Tongue (tissue), 2 donors: ENCODE data around the gene SEC14L2. TPM values are rescaled to one million over a fixed set of nuclear protein-coding genes. Genes with fewer than 3 reads are reported as not detected.

ENCODE experiments used
- DNase-seq: peaks from one replicate; pipeline ENCODE4 v3.0.0-alpha.2; 2015
- total RNA-seq: library from RNA; depleted of rRNA; stranded (reverse); fragments of >200 nt; gene quantifications from one replicate; pipeline ENCODE4 v1.2.3, GENCODE V29; 2014

The SEC14L2 gene
- total RNA-seq, 1 donor from 2014 or later = 1.8 TPM

DNA sequence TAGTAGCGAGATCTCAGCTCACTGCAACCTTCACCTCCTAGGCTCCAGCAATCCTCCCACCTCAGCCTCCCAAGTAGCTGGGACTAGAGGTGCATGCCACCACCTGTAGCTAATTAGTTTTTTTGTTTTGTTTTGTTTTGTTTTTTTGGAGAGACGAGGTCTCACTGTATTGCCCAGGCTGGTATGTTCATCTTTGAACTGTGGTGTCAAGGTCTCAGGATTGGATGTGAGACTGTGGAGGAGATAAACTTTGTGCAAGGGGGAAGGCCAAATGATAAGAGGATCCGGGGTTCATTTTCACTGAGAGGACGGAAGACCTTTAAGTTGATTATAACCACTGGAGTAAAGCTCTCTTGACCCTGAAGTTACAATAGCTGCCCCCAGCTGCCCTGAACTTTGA is 8.9 kb downstream of the SEC14L2 start:
- no peak for DNase-seq

DNA sequence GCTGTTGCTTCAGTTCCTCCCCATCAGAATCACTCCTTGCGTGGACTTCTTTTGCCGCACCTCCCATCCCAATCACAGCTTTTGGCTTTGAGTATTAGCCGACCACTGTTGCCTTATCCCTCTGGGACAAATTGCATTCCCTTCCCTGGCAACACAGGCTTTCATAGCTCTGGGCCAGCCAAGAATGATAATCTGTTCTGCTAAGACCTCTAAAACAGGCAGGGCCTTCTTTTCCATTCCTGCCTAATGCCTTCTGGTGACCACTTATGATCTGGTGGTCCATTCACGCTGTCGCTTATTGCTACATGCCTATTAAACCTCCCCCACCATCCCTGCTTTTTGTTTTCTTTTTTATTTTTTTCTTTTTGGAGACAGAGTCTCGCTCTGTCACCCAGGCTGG is 9.6 kb downstream of the SEC14L2 start:
- no peak for DNase-seq

DNA sequence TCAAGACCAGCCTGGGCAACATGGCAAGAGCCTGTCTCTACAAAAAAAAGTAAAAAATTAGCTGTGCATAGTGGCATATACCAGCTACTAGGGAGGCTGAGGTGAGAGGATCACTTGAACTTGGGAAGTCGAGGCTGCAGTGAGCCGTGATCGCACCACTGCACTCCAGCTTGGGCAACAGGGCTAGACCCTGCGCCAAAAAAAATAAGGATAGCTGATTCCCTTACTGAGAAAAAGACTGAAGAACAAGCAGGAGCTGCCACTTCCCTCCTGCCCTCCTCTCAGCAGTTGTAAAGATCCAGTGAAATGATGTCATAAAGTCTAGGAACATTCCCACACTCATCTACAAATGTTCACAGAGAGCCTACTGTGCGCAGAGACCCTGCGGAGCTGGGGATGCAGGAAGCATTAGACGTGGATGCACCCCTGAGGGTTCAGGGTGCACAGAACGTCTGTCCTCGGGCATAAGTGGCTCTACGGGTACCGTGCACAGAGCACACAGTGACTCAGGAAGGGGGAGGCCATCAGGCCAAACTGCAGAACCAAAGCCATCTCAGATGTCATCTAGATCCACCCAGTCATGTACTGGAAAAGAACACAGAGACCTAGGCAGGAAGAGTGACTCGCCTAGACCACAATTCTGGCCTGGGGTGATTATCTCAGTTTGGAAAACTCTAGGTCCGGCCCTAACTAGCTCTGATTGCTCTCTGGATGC is 11.7 kb downstream of the SEC14L2 start:
- no peak for DNase-seq

DNA sequence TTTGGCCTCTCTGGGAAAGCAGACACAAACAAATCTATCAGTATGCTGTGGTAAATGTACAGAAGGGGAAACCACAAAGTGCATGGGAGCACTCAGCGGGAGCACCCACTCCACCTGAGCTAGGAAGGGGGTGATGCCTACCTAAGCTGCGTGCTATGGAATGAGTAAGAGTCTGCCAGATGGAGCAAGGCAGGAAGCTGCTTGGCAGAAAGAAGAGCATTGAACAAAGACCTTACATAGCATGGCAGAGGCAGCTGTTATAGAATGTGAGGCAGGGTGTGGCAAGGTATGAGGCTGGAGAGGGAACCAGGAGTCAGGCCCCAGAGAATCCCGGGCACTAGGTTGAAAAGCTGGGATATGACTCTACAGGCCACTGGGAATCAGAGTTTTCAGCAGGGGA is 15.0 kb downstream of the SEC14L2 start:
- DNase-seq = no peak

DNA sequence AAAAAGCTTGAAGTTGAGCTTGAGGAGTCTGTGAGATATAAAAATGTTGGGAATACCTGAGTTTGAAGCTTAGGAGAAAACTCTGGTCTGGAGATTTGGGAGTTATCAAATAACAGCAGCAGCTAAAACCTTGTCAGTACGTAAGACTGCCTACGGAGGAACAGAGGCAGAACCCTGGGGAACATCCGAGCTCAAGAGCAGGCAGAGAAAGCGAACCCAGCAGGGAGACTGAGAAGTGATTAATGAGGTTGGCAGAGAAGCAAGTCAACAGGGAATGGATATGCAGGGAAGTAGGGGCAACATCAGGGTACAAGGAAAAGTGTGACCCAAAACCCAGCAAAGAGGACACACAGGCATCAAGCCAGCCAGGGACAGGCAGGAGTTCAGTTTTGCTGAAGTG is 16.2 kb downstream of the SEC14L2 start:
- DNase-seq = no peak

DNA sequence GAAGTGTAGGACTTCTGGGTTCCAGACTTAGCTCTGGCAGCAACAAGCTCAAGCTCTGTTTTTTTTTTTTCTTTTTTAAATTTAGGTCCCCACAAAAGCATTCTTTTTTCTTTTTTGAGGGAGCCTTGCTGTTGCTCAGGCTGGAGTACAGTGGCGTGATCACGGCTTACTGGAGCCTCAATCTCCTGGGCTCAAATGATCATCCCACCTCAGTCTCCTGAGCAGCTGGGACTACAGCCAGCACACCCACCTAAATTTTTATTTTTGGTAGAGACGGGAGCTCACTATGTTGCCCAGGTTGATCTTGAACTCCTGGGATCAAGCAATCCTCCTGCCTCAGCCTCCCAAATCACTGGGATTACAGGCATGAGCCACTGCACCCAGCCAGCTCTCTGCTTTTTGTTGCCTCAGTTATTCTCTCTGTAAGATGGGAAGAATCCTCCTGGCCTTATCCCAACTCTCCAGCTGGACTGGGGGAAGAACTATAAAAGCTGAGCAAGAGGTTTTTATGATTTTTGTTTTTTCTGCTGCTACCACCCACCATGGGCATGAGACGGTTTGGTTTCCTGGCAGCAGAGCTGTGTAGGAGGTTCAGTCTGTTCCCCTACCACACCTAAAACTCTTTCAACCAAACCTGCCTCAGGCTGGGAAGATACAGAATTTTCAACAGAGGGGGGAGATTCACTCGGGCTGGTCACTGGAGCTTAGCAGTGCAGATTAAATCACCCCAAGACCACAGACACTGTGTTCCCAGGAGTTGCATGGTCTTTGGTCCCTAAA is 17.1 kb downstream of the SEC14L2 start:
- no peak for DNase-seq

DNA sequence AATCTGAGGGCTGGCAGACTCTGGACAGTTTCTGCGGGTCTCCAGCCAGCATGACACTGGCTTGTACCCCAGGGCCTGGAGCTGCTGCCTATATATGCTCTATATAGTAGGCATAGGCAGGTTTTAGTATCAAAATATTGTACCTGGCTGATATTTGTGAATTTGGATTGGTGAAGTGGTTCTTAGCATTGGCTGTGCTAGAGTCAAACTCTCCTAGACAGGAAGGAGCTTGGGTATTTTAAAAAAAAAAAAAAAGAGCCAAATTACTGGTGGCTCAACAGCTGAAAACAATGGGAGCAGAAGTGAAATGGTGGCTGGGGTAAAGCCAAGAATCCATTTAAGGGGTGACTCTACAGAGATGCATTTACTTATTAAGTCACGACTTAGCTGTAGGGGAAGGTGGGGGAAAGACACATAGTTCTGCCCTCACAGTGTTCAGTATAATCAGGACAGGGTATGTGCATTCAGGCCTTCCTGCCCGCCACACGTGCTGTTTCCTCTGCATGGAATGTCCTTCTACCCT is 17.8 kb downstream of the SEC14L2 start:
- DNase-seq = no peak

DNA sequence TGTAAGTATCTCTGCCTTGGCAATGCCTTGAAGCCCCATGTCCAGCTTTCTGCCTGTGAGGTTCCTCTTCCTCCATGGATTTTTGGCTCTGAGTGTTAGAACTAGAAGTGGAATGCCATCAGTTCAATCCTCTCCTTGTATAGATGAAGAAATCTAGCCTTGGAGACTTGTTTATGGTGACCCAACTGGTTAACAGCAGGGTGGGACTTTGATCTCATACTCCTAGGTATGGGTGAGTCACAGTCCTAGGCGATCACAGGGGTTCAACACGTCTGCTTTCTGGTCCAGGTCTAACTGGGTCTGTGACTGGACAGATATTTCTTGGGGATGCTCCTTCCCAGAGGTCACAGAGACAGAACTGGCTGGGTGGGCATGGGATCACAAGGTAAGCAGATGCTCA is 19.6 kb downstream of the SEC14L2 start:
- DNase-seq = no peak

DNA sequence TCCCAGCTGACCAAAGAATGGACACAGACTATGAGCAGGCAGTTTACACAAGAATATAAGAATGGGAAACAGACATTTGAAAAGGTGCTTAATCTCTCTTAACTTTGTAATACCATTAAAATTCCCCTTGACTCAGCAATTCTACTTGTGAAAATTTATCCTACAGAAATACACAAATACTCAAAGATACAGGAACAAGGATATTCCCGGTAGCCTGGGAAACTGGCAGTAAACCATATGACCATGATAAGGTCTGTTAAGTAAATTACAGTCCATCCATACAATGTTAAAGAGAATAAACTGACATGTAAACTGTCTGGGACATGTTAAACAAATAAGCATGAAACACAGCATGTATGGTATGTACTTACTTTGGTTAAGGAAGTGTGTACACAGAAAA is 20.0 kb downstream of the SEC14L2 start:
- no peak for DNase-seq

DNA sequence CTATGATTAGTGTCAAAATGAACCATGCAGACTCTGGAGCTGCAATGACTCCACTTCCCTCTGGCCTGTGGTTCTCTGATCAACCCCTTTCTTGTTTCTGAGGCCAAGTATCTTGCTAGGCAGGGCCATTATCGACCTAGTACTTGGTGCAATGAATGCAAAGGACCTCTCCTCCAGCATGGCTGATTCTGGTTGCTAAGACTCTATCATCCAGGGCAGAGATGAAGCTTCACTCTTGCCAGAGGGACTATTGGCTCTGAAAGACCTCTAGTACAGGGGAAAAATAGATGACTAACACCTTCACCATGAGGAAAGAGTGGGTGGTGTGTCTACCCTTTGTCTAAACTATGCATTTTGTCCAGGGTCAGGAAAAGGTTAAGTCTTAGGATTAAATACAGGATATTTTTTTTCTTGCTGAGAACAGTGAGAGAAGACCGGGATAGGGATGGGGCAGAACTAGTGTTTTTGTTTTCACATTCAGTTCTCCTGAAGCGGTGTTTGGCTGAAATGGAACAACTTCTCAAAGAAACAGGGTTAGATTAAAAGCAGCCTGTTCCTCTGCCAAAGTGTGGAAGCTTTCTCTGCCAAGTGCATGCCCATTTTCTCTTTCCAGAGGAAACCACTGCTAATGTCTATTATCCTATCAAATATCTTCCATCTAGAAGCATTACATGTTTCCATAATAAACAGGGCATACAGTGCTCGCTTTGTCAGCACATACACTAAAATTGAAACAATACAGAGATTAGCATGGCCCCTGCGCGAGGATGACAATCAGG is 23.7 kb downstream of the SEC14L2 start:
- no peak for DNase-seq

DNA sequence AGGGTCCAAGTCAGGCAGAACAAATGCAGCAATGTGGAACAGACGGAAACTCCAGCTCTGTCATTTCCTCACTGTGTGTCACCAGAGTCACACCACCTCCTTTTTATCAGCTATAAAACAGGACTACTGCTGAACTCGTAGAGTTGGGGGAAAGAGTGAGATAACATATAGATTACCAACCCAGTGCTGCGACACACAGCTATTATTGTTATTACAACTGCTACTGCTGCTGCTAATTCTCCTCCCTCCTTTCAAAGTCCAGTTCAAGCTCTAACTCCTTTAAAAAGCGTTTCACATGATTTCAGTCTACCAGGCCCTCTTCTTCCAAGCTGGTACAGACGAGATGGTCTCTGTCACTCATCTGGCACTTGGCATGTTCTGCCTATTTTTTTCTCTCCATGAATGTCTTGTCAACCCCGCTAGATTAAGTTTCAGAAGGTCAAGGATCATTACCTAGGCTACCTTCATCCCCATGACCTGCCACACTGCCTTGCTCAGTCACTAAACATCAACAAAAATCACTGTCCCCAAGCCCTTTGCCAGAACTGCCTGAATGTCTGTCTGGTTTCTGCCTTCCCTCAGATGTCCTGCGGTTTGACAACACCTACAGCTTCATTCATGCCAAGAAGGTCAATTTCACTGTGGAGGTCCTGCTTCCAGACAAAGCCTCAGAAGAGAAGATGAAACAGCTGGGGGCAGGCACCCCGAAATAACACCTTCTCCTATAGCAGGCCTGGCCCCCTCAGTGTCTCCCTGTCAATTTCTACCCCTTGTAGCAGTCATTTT is 25.1 kb downstream of the SEC14L2 start:
- no peak for DNase-seq

DNA sequence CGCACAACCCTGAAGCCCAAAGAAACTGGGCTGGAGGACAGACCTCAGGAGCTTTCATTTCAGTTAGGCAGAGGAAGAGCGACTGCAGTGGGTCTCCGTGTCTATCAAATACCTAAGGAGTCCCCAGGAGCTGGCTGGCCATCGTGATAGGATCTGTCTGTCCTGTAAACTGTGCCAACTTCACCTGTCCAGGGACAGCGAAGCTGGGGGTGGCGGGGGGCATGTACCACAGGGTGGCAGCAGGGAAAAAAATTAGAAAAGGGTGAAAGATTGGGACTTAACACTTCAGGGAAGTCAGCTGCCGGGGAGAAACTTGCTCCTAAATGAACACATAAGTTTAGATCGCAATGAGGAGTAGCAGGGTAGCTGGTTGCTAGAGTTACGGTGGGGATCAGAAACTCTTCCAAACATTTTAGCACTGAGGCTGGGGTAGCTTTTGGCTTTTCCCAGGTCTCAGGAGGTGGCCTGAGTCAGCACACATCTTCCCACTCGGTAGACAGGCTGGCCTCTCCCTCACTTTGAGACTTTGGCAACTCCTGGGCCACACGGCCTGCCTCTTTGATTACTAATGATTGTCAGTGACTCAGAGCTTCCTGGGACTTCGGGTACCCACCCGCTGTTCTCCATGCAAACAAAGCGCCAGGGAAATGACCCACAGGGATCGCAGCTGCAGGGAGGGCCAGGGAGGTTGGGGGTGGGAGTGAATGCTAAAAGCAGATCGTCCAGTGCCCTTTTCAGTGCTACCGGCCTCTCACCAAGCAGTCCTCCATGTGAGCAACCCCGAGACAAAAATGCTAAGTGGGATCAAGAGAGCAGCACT is 25.9 kb downstream of the SEC14L2 start:
- DNase-seq = peak; percentile 57

DNA sequence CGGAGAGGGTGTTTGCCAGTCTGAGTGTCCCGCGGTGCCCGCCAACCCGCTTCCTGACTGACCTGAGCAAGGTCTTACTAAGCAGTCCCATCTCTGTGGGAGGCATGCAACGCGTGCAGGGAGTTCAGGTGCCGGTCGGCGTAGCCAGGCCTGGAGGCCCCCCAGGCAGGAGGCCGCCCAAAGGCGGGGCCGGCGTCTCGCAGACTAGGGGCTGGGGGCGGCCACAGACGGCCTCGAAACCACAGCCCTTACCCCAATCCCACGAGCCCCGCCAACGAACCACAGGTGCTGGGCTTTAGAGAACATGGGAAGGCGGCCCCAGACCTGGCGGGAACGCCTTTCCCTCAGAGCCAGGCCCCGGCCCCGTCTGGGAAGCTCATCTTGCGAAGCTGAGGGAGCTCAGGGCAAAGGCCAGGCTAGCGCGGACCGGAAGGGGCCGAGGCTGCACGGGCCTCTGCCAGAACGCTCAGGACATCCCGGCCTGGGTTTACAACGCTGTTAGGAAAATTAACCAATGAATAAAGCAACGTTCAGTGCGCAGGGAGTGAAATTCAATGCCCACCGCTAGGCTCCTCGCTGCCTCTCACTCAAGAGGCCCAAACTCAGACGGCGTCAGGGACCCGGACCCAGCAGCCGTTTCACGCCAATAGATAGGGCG is 26.6 kb downstream of the SEC14L2 start:
- DNase-seq = no peak

DNA sequence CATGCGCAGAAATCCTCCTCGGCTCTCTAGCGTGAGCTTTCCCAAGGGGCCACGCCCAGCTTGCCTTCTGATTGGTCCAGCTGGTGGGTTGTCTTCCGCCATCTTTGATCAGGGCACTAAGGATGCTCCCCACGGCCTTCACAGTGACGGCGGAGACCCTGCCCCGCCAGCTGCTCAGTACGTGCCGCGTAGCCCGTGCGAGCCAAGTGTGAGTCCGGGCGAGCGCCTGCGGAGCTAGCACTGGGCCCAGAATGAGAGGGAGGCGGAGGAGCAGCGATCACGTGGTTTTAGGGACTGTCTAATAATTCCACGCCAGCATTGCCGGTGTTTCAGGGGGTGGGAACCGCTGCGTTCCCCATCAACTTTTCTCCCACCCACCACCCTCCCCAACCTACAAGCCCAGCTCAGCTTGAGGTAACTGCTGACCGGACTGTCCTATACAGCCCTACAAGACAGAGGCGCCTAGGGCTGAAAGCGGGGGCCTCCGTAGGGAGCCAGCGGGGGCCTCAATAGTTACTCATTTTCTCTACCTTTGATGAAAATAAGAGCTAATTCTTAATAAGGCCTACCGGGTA is 27.2 kb downstream of the SEC14L2 start:
- peak; percentile 100 for DNase-seq

DNA sequence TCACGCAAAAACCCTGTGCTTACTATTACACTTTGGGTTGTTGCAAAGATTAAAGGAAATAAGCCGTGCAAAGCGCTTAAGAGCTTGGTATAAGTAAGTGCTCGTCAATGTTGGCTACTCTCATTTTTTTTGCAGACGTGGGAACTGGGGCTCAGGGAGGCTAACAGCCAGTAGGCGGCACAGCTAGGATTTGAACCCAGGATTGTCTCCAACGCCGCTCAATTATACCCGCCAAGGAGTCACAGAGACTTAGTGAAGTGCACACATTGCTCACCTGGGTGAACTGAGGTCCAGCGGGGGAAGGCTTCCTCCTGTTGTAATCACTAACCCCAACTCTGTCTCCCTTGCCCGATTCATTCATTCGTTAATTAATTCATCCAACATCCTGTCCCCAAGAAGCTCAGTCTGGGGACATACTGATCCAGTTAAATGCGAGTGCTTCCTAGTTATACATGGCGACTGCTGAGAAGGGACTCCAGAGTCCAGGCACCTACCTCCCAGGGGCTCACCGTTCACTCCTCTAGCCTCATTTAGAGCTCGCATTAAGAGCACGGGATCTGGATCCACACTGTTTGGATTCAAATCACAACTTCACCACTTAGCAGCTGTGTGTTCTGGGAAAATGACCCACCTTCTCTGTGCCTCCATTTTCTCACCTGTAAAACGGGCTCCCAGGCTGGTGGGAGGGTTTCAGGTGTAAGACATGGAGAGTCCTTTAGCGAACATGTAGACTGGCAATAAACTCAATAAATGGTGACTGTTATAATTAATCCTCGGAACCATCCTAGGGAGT is 27.9 kb downstream of the SEC14L2 start:
- no peak for DNase-seq

DNA sequence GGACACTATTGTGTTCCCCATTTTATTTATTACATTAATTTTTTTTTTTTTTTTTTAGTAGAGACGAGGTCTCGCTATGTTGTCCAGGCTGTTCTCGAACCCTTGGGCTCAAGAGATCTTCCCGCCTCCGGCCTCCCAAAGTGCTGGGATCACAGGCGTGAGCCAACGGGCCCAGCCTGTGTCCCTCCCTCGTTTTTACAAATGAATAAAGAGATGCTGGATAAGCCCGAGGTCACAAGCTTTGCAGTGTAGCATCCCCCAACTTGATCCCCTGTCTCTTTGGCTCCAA is 28.5 kb downstream of the SEC14L2 start:
- no peak for DNase-seq

DNA sequence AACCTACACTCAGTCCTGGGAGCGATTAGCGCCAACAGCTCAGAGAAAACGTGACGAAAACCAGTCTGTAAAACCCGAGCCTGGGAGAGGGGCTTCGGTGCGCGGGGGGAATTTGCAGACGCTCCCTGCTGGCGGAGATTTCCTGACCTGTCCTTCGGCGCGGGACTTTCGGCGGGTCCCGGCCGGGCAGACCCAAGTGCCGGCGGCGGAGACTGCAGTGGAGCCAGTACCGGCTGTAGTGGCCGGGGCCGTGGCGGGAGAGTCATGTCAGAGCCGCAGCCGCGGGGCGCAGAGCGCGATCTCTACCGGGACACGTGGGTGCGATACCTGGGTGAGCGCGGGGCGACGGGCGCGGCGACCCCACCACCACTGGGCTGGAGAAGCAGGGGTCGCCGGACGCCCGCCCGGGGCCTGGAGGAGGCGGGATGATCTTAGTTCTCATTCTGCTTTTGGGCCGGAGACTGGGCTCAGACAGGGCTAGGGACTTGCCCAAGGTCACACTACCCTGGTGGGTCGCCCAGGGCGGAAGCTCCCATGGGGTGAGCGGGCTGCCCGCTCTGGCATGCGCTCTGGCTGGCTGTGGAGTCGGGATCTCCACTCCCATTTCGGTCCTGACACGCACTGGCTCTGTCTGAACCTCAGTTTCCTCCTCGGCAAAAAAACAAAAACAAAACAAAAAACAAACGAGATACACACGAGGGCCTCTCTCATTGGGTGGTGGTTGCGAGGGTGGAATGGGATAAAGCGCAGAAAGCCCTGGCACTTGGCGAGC is 29.0 kb downstream of the SEC14L2 start, which contains the start of gene MTFP1:
TSS of gene MTFP1 (plus strand) at position 153 of the 772 bp plus-strand sequence. CDS start at position 265, 112 bp downstream.
- peak; percentile 83 for DNase-seq
